DLD1 (cell line): ENCODE data around the gene ZNF516.

Experiments used
- in situ Hi-C: cut with HindIII; loops from 2 replicates; pipeline ENCODE4 v1.10.0; 2017; ENCODE audit warnings: low sequenced_read_pairs

The ZNF516 gene

GRCh38 chr18:76442413-76443171 lies 52.5 kb downstream of the ZNF516 start:
- in situ Hi-C loops, result no loop called here

GRCh38 chr18:76441668-76442412 lies 53.2 kb downstream of the ZNF516 start:
- in situ Hi-C loops, result no loop called here

- in situ Hi-C loops, result no loop called here
These were observed 53.9 kb downstream of the ZNF516 start for GRCh38 chr18:76441002-76441667.

- in situ Hi-C loops, result no loop called here
These were observed 57.1 kb downstream of the ZNF516 start for GRCh38 chr18:76437910-76438309.

- in situ Hi-C loops, result no loop called here
These were observed 58.0 kb downstream of the ZNF516 start for GRCh38 chr18:76437011-76437410.

GRCh38 chr18:76436342-76436741 lies 58.7 kb downstream of the ZNF516 start:
- in situ Hi-C loops, result no loop called here

GRCh38 chr18:76435316-76435989 lies 59.6 kb downstream of the ZNF516 start:
- in situ Hi-C loops, result no loop called here

GRCh38 chr18:76434452-76434851 lies 60.6 kb downstream of the ZNF516 start:
- in situ Hi-C loops, result no loop called here

- in situ Hi-C loops, result no loop called here
These were observed 61.3 kb downstream of the ZNF516 start for GRCh38 chr18:76433788-76434187.

- in situ Hi-C loops, result no loop called here
These were observed 61.9 kb downstream of the ZNF516 start for GRCh38 chr18:76432970-76433767.

GRCh38 chr18:76432274-76432755 lies 62.7 kb downstream of the ZNF516 start:
- in situ Hi-C loops, result no loop called here

GRCh38 chr18:76431437-76432273 lies 63.4 kb downstream of the ZNF516 start:
- in situ Hi-C loops, result no loop called here

- in situ Hi-C loops, result no loop called here
These were observed 64.4 kb downstream of the ZNF516 start for GRCh38 chr18:76430636-76431035.

GRCh38 chr18:76429262-76430126 lies 65.5 kb downstream of the ZNF516 start:
- in situ Hi-C loops, result no loop called here

GRCh38 chr18:76428396-76429261 lies 66.4 kb downstream of the ZNF516 start:
- in situ Hi-C loops, result no loop called here

- in situ Hi-C loops, result no loop called here
These were observed 68.2 kb downstream of the ZNF516 start for GRCh38 chr18:76426737-76427305.
